Thoracic aorta (tissue), 2 donors: ENCODE data around the gene LTF. TPM values are rescaled to one million over a fixed set of nuclear protein-coding genes. Genes with fewer than 3 reads are reported as not detected.

ENCODE experiments used
- ATAC-seq: fragments of 150-250 bp; one replicate; pipeline ENCODE4 v1.8.0; 2017; ENCODE audit warnings: low read depth; ENCODE audit not compliant: insufficient number of reproducible peaks, low FRiP score
- DNase-seq: peaks from one replicate; pipeline ENCODE4 v3.0.0-alpha.2; 2020; ENCODE audit warnings: low spot score
- H3K27ac ChIP-seq, 2 donors: fragments of 200-600 bp; sonication (generic); 1 replicate in 1 of 2; 2 replicates in 1 of 2; pipeline ENCODE4 v1.5.1; 2016; ENCODE audit warnings: mild to moderate bottlenecking in 2 of 2, moderate library complexity in 2 of 2
- H3K27me3 ChIP-seq: fragments of 200-600 bp; sonication (generic); replicated peaks from 2 replicates; pipeline ENCODE4 v1.6.0; 2016; ENCODE audit warnings: mild to moderate bottlenecking; ENCODE audit not compliant: insufficient read depth
- H3K36me3 ChIP-seq: fragments of 200-600 bp; sonication (generic); one replicate; pipeline ENCODE4 v1.5.1; 2016
- H3K4me1 ChIP-seq, 2 donors: fragments of 200-600 bp; sonication (generic); 1 replicate in 1 of 2; 2 replicates in 1 of 2; pipeline versions ENCODE4 v1.5.1 to v1.6.0; 2016; ENCODE audit warnings: low read depth in 2 of 2, mild to moderate bottlenecking in 1 of 2; ENCODE audit not compliant: control insufficient read depth in 1 of 2
- H3K4me3 ChIP-seq: fragments of 200-600 bp; sonication (generic); 2 replicates; pipeline ENCODE4 v1.5.1; 2016; ENCODE audit warnings: mild to moderate bottlenecking
- H3K9me3 ChIP-seq: fragments of 200-600 bp; sonication (generic); 2 replicates; pipeline ENCODE4 v1.5.1; 2016
- total RNA-seq, 2 donors: library from RNA; depleted of rRNA; stranded (reverse); fragments of >200 nt; gene quantifications; one replicate each; pipeline versions ENCODE4 v1.1.0 to v1.2.3, GENCODE V29; 2016
- TF ChIP-seq, protein P1 (sequence below): fragments of 200-600 bp; sonication (generic); IDR thresholded peaks from one replicate; pipeline ENCODE4 v1.5.1; 2019; ENCODE audit warnings: antibody characterized with exemption

Gene LTF
- total RNA-seq, 2 donors from 2014 or later: 0.28 to 3.0 TPM

DNA sequence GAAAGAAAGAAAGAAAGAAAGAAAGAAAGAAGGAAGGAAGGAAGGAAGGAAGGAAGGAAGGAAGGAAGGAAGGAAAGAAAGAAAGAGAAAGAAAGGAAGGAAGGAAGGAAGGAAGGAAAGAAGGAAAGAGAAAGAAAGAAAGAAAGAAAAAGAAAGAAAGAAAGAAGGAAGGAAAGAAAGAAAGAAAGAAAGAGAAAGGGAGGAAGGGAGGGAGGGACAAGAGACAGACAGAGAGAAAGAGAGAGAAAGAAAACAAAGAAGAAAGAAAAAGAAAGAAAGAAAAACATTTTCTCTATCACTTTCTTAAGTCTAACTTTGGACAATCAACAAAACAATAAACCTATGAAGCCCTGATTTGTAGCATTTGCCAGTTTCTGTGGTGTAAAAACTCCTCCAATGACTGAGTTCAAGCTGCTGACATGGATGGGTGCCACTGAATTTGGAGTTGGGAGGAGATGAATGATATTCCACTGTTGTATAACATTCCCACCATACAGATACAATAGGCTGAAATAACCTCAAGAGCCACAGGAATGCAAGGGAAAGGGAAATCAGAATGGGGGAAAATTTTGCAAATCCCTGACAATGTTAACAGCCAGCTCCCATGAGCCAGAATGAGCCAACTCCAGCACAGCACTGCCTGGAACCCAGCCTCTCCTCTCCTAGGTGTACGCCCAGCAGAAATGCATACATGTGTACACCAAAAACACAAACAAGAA, 18.1 kb upstream of the LTF start:
- Histone ChIP-seq H3K4me1 (no peaks in the 10 kb centered on the region), H3K27ac (no peak overlapping the region), H3K36me3 (no peaks in the 10 kb centered on the region), H3K27me3 (no peaks in the 10 kb centered on the region), H3K4me3 (no peak overlapping the region), H3K9me3 (no peaks in the 10 kb centered on the region)
- TF ChIP-seq, protein P1, sequence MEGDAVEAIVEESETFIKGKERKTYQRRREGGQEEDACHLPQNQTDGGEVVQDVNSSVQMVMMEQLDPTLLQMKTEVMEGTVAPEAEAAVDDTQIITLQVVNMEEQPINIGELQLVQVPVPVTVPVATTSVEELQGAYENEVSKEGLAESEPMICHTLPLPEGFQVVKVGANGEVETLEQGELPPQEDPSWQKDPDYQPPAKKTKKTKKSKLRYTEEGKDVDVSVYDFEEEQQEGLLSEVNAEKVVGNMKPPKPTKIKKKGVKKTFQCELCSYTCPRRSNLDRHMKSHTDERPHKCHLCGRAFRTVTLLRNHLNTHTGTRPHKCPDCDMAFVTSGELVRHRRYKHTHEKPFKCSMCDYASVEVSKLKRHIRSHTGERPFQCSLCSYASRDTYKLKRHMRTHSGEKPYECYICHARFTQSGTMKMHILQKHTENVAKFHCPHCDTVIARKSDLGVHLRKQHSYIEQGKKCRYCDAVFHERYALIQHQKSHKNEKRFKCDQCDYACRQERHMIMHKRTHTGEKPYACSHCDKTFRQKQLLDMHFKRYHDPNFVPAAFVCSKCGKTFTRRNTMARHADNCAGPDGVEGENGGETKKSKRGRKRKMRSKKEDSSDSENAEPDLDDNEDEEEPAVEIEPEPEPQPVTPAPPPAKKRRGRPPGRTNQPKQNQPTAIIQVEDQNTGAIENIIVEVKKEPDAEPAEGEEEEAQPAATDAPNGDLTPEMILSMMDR: no peak
- ATAC-seq (no peak), DNase-seq (no peak)

GRCh38 chr3:46481636-46482035, 16.9 kb upstream of the LTF start:
- TF ChIP-seq, protein P1: no peak
- ATAC-seq: no peak

DNA sequence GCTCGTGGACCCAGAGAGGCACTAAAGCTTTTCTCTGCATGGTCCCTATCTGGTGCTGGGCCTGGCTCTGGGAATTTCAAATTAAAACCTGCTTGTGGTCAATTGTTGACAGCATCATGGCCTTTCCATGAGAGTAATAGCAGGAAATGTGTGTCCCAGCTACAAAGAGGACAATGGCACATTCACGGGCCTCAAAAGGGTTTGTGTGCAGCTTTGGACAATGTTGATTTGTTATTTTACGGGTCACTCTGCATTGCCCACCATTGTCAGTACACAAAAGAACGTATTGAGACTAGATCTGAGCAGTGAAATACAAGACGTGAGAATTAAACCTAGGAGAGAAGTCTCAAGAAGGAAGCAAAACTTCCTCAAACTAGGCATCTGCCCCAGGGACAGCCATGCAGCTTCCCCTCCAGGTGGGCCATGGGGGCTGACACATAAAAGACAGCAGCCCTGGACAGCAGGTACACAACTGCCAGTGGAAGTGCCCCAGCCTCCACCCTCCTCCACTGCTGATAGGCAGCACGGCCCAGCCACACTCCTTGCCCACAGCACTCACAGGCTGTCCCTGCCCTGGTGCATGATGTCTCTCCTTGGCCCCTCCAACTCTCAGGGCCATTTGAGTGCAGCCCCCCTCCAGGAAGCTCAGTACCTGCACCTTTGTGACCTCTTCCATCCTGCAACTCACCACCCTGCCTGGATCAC, 15.9 kb upstream of the LTF start:
- no peaks in the 10 kb centered on the region for H3K36me3 ChIP-seq
- ATAC-seq (no peak), DNase-seq (no peak)
- TF ChIP-seq, protein P1: no peak
- H3K27me3 ChIP-seq: no peaks in the 10 kb centered on the region
- H3K27ac ChIP-seq: no peak overlapping the region
- H3K4me1 ChIP-seq: no peaks in the 10 kb centered on the region
- H3K9me3 ChIP-seq: no peaks in the 10 kb centered on the region
- H3K4me3 ChIP-seq: no peak overlapping the region

More at GRCh38 chr3:46481636-46482035, 16.9 kb upstream of the LTF start:
- Histone ChIP-seq H3K4me3 (no peak overlapping the region), H3K4me1 (no peaks in the 10 kb centered on the region), H3K27ac (no peak overlapping the region), H3K9me3 (no peaks in the 10 kb centered on the region), H3K36me3 (no peaks in the 10 kb centered on the region), H3K27me3 (no peaks in the 10 kb centered on the region)
- no peak for DNase-seq

- no peaks in the 10 kb centered on the region for H3K4me1 ChIP-seq
- no peaks in the 10 kb centered on the region for H3K27me3 ChIP-seq
- no peak overlapping the region for H3K27ac ChIP-seq
- H3K4me3 ChIP-seq: no peak overlapping the region
- peaks cover 3% of the 10 kb centered on the region for H3K9me3 ChIP-seq
- TF ChIP-seq, protein P1: no peak
- DNase-seq: no peak
- no peak for ATAC-seq
- H3K36me3 ChIP-seq: no peaks in the 10 kb centered on the region
Observed at GRCh38 chr3:46479696-46480095, 15.0 kb upstream of the LTF start.

- no peaks in the 10 kb centered on the region for H3K4me1 ChIP-seq
- peaks cover 5% of the 10 kb centered on the region for H3K9me3 ChIP-seq
- TF ChIP-seq, protein P1: no peak
- H3K27ac ChIP-seq: no peak overlapping the region
- ATAC-seq: no peak
- H3K4me3 ChIP-seq: no peak overlapping the region
- DNase-seq: no peak
- no peaks in the 10 kb centered on the region for H3K36me3 ChIP-seq
- no peaks in the 10 kb centered on the region for H3K27me3 ChIP-seq
Observed at GRCh38 chr3:46479021-46479420, 14.3 kb upstream of the LTF start.
